Measurements from ENCODE around the gene TESMIN. TPM values are rescaled to one million over a fixed set of nuclear protein-coding genes. Genes with fewer than 3 reads are reported as not detected.

TESMIN gene
- total RNA-seq, 4 donors from 2014 or later, result 1.00 to 7.5 (median 4.2) TPM

DNA sequence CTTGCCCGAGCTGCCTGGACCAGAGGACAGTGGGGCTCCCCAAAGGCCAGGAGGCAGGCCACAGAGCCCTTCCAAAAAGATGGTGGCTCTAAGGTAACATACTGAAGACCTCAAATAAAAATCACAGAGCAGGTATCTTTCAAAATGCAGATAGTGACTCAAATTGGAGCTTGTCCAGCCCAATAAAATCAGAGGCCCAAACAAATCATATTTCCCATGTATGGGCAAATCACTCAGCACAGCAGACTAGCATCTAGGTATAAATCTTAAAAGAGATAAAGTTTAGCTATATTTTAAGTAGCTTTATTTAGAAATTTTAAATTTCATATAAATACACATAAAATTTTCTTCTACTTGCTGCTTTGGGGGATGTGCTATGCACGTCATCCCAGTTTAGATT is 3.3 kb downstream of the TESMIN start:
- WGBS, 2 donors (ENCODE audit: low coverage in 1 of 2), result 65 to 81% methylated on average over 1 to 2 of the region's 2 CpGs
- no peak for TF ChIP-seq EP300 (IDR thresholded peaks at IDR 0.05; ENCODE audit: low read depth)
- TF ChIP-seq POLR2AphosphoS5 (IDR thresholded peaks at IDR 0.05), result no peak
- no peak for TF ChIP-seq CTCF (IDR thresholded peaks at IDR 0.05)
- no peak for TF ChIP-seq POLR2A (IDR thresholded peaks at IDR 0.05)
- Histone ChIP-seq H3K36me3 (no peaks in the 10 kb centered on the region), H3K4me1 (peaks cover 5 to 15% (median 7%) of the 10 kb centered on the region in 4 donors), H3K9me3 (no peaks in the 10 kb centered on the region), H3K27ac (no peak overlapping the region), H3K27me3 (no peaks in the 10 kb centered on the region), H3K4me3 (no peak overlapping the region)
- no peak for DNase-seq
- in situ Hi-C loops (cut with MboI; ENCODE audit: low pct_ligation_motif_present in 1 of 4, low pct_unique_long_range_greater_than_20kb in 1 of 4, low sequenced_read_pairs in 3 of 4), result no loop called here
- intact Hi-C loops (cut with DNase I; ENCODE audit: low total_unique reads), result no loop called here

GRCh38 chr11:68743539-68743938 is 7.8 kb downstream of the TESMIN start:
- TF ChIP-seq POLR2AphosphoS5 (IDR thresholded peaks at IDR 0.05) (no peak), POLR2A (IDR thresholded peaks at IDR 0.05) (no peak), EP300 (IDR thresholded peaks at IDR 0.05; ENCODE audit: low read depth) (no peak), CTCF (IDR thresholded peaks at IDR 0.05) (no peak)
- Histone ChIP-seq H3K4me3 (no peak overlapping the region), H3K9me3 (no peaks in the 10 kb centered on the region), H3K4me1 (no peaks in the 10 kb centered on the region), H3K27ac (no peak overlapping the region), H3K27me3 (no peaks in the 10 kb centered on the region), H3K36me3 (no peaks in the 10 kb centered on the region)
- no peak for DNase-seq
- intact Hi-C loops (cut with DNase I; ENCODE audit: low total_unique reads) (no loop called here), in situ Hi-C loops (cut with MboI; ENCODE audit: low pct_ligation_motif_present in 1 of 4, low pct_unique_long_range_greater_than_20kb in 1 of 4, low sequenced_read_pairs in 3 of 4) (no loop called here)
- WGBS, 2 donors (ENCODE audit: low coverage in 1 of 2), result 83 to 92% methylated on average over 1 to 3 of the region's 3 CpGs

GRCh38 chr11:68741463-68741862 is 9.9 kb downstream of the TESMIN start:
- in situ Hi-C loops (cut with MboI; ENCODE audit: low pct_ligation_motif_present in 1 of 4, low pct_unique_long_range_greater_than_20kb in 1 of 4, low sequenced_read_pairs in 3 of 4), result no loop called here
- no peaks in the 10 kb centered on the region for H3K9me3 ChIP-seq
- TF ChIP-seq CTCF (IDR thresholded peaks at IDR 0.05) (no peak), POLR2A (IDR thresholded peaks at IDR 0.05) (no peak), EP300 (IDR thresholded peaks at IDR 0.05; ENCODE audit: low read depth) (no peak), POLR2AphosphoS5 (IDR thresholded peaks at IDR 0.05) (no peak)
- 80 to 85% methylated on average over 1 to 7 of the region's 7 CpGs for WGBS, 2 donors (ENCODE audit: low coverage in 1 of 2)
- no peak for DNase-seq
- no peaks in the 10 kb centered on the region for H3K4me1 ChIP-seq
- no peaks in the 10 kb centered on the region for H3K36me3 ChIP-seq
- H3K4me3 ChIP-seq, result no peak overlapping the region
- H3K27me3 ChIP-seq, result no peaks in the 10 kb centered on the region
- no peak overlapping the region for H3K27ac ChIP-seq
- intact Hi-C loops (cut with DNase I; ENCODE audit: low total_unique reads), result no loop called here

GRCh38 chr11:68735646-68736045 is 15.7 kb downstream of the TESMIN start:
- Histone ChIP-seq H3K27ac (no peak overlapping the region), H3K4me3 (no peak overlapping the region), H3K27me3 (no peaks in the 10 kb centered on the region), H3K4me1 (no peaks in the 10 kb centered on the region), H3K9me3 (no peaks in the 10 kb centered on the region), H3K36me3 (no peaks in the 10 kb centered on the region)
- intact Hi-C loops (cut with DNase I; ENCODE audit: low total_unique reads) (no loop called here), in situ Hi-C loops (cut with MboI; ENCODE audit: low pct_ligation_motif_present in 1 of 4, low pct_unique_long_range_greater_than_20kb in 1 of 4, low sequenced_read_pairs in 3 of 4) (no loop called here)
- DNase-seq, result no peak
- 89 to 96% methylated on average over 4 to 6 of the region's 6 CpGs for WGBS, 2 donors (ENCODE audit: low coverage in 1 of 2)
- TF ChIP-seq POLR2A (IDR thresholded peaks at IDR 0.05) (no peak), CTCF (IDR thresholded peaks at IDR 0.05) (no peak), POLR2AphosphoS5 (IDR thresholded peaks at IDR 0.05) (no peak), EP300 (IDR thresholded peaks at IDR 0.05; ENCODE audit: low read depth) (no peak)

Data from transverse colon (tissue), 4 donors.